Keratinocyte (primary cell): ENCODE results near the gene SIN3A. TPM values are rescaled to one million over a fixed set of nuclear protein-coding genes. Genes with fewer than 3 reads are reported as not detected.

ENCODE experiments used
- DNase-seq: peaks from one replicate; pipeline ENCODE4 v3.0.0-alpha.2; 2011; ENCODE audit warnings: low read depth, missing footprints, low spot score
- FAIRE-seq: peaks from 2 replicates; lab custom pipeline; 2011; peaks lifted over from hg19 to GRCh38; lab: Jason Lieb, UNC
- H2AFZ ChIP-seq: 2 replicates; pipeline ENCODE4 v1.6.0; 2012; ENCODE audit warnings: low read length, control low read depth, inconsistent platforms; ENCODE audit not compliant: control insufficient read depth
- H3K27ac ChIP-seq: 2 replicates; pipeline ENCODE4 v1.5.1; 2011; ENCODE audit warnings: low read length; ENCODE audit not compliant: control insufficient read depth, insufficient read depth
- H3K27me3 ChIP-seq: 3 replicates; pipeline ENCODE4 v1.6.0; 2011; ENCODE audit warnings: low read length; ENCODE audit not compliant: control insufficient read depth, insufficient read depth; ENCODE audit errors: extremely low read depth
- H3K36me3 ChIP-seq, 2 experiments: 2 replicates in 1 of 2; 3 replicates in 1 of 2; pipeline ENCODE4 v1.5.1; 2011; ENCODE audit warnings: low read length in 2 of 2, mild to moderate bottlenecking in 1 of 2; ENCODE audit not compliant: control insufficient read depth in 2 of 2, insufficient read depth in 2 of 2; ENCODE audit errors: extremely low read depth in 1 of 2
- H3K4me1 ChIP-seq: 3 replicates; pipeline ENCODE4 v1.5.1; 2011; ENCODE audit warnings: low read length; ENCODE audit not compliant: control insufficient read depth, insufficient read depth; ENCODE audit errors: extremely low read depth
- H3K4me2 ChIP-seq: 3 replicates; pipeline ENCODE4 v1.6.0; 2011; ENCODE audit warnings: low read depth, low read length; ENCODE audit not compliant: control insufficient read depth, insufficient read depth; ENCODE audit errors: extremely low read depth
- H3K4me3 ChIP-seq, 3 experiments: fragments of 200-600 bp in 1 of 3; sonication (generic) in 1 of 3; 2 replicates in 2 of 3; 3 replicates in 1 of 3; pipeline ENCODE4 v1.5.1; 2011 to 2016; ENCODE audit warnings: low read length in 3 of 3, mild to moderate bottlenecking in 3 of 3, control low read depth in 2 of 3, inconsistent platforms in 1 of 3, low read depth in 1 of 3, mixed read lengths in 1 of 3, mixed run types in 1 of 3, moderate library complexity in 1 of 3; ENCODE audit not compliant: control insufficient read depth in 2 of 3, insufficient read depth in 2 of 3; ENCODE audit errors: extremely low read depth in 1 of 3
- H3K79me2 ChIP-seq: 2 replicates; pipeline ENCODE4 v1.6.0; 2012; ENCODE audit warnings: low read length; ENCODE audit not compliant: control insufficient read depth, insufficient read depth
- H3K9ac ChIP-seq: 3 replicates; pipeline ENCODE4 v1.6.0; 2011; ENCODE audit warnings: low read length; ENCODE audit not compliant: control insufficient read depth, insufficient read depth; ENCODE audit errors: extremely low read depth
- H3K9me1 ChIP-seq: 3 replicates; pipeline ENCODE4 v1.6.0; 2011; ENCODE audit warnings: low read length; ENCODE audit not compliant: control insufficient read depth, insufficient read depth; ENCODE audit errors: extremely low read depth
- H3K9me3 ChIP-seq: 2 replicates; pipeline ENCODE4 v1.5.1; 2012; ENCODE audit warnings: low read depth, low read length; ENCODE audit not compliant: control insufficient read depth
- H4K20me1 ChIP-seq: 3 replicates; pipeline ENCODE4 v1.6.0; 2011; ENCODE audit warnings: low read length; ENCODE audit not compliant: control insufficient read depth, insufficient read depth; ENCODE audit errors: extremely low read depth
- EZH2 ChIP-seq: IDR thresholded peaks from one replicate; pipeline ENCODE4 v1.6.1; 2012; ENCODE audit warnings: inconsistent platforms, mild to moderate bottlenecking, low read length, moderate library complexity
- dilution Hi-C: fragments of 300-500 bp; cut with MboI; formaldehyde crosslinking; loops from one replicate; pipeline ENCODE4 v1.7.0; 2020; ENCODE audit warnings: low sequenced_read_pairs; ENCODE audit not compliant: extremely low pct_ligation_motif_present
- polyA plus RNA-seq, 5 experiments: library from polyadenylated mRNA; depleted of rRNA in 3 of 5; stranded (reverse) in 3 of 5; stranded (forward) in 1 of 5; unstranded in 1 of 5; fragments of >200 nt; gene quantifications; 1 replicate in 1 of 5; 2 replicates in 3 of 5; 3 replicates in 1 of 5; pipeline versions ENCODE4 v1.2.1 to v1.2.3, GENCODE V29; 2011 to 2012; ENCODE audit warnings: missing spikeins in 2 of 5, low read depth in 1 of 5, low replicate concordance in 1 of 5
- TF ChIP-seq, protein P1 (sequence below), 3 experiments: IDR thresholded peaks in 1 of 3; conservative IDR thresholded peaks in 1 of 3; optimal IDR thresholded peaks in 1 of 3; 2 replicates in 2 of 3; 3 replicates in 1 of 3; pipeline versions ENCODE3 to v1.5.1; 2011; ENCODE audit warnings: low read length in 3 of 3, mild to moderate bottlenecking in 3 of 3, moderate library complexity in 2 of 3, control low read depth in 1 of 3, inconsistent platforms in 1 of 3; ENCODE audit not compliant: insufficient read depth in 2 of 3; ENCODE audit errors: extremely low read depth in 1 of 3

SIN3A gene
- polyA plus RNA-seq, 1 donor (not counting 4 experiments of a cell fraction or from before 2014, with no cell fraction given) = 19.4 TPM

DNA sequence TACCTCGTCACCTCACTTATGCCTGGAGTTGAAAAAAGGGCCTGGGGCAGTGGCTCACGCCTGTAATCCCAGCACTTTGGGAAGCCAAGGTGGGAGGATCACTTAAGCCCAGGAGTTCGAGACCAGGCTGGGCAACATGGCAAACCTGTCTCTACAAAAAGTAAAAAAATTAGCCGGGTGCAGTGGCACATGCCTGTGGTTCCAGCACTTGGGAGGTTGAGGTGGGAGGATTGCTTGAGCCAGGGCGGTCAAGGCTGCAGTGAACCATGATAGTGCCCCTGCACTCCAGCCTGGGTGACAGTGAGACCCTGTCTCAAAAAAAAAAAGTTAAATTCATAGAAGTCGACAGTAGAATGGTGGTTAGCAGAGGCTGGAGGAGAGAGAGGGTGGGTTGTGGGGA is 109.3 kb downstream of the SIN3A start:
- H3K9me1 ChIP-seq = no peaks in the 10 kb centered on the region
- no peaks in the 10 kb centered on the region for H3K9me3 ChIP-seq
- H3K36me3 ChIP-seq = peaks cover 0 to 8% of the 10 kb centered on the region in 2 experiments
- TF ChIP-seq, protein P1, sequence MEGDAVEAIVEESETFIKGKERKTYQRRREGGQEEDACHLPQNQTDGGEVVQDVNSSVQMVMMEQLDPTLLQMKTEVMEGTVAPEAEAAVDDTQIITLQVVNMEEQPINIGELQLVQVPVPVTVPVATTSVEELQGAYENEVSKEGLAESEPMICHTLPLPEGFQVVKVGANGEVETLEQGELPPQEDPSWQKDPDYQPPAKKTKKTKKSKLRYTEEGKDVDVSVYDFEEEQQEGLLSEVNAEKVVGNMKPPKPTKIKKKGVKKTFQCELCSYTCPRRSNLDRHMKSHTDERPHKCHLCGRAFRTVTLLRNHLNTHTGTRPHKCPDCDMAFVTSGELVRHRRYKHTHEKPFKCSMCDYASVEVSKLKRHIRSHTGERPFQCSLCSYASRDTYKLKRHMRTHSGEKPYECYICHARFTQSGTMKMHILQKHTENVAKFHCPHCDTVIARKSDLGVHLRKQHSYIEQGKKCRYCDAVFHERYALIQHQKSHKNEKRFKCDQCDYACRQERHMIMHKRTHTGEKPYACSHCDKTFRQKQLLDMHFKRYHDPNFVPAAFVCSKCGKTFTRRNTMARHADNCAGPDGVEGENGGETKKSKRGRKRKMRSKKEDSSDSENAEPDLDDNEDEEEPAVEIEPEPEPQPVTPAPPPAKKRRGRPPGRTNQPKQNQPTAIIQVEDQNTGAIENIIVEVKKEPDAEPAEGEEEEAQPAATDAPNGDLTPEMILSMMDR (optimal IDR thresholded peaks at IDR 0.05 in 1 of 3, IDR thresholded peaks at IDR 0.05 in 1 of 3, conservative IDR thresholded peaks at IDR 0.05 in 1 of 3; ENCODE audit: extremely low read depth in 1 of 3, insufficient read depth in 2 of 3, low read length in 3 of 3) = no peak
- no peak for TF ChIP-seq EZH2
- no peak overlapping the region for H3K27ac ChIP-seq
- no peak overlapping the region for H3K4me3 ChIP-seq
- H4K20me1 ChIP-seq = no peaks in the 10 kb centered on the region
- no peak overlapping the region for H2AFZ ChIP-seq
- no peak overlapping the region for H3K4me2 ChIP-seq
- FAIRE-seq (no peak), DNase-seq (no peak)
- H3K27me3 ChIP-seq = peaks cover 5% of the 10 kb centered on the region
- H3K79me2 ChIP-seq = no peaks in the 10 kb centered on the region
- dilution Hi-C loops = no loop called here
- no peaks in the 10 kb centered on the region for H3K4me1 ChIP-seq
- H3K9ac ChIP-seq = no peak overlapping the region

- dilution Hi-C loops = no loop called here
Observed at GRCh38 chr15:75339531-75340240, 111.8 kb downstream of the SIN3A start.

More at GRCh38 chr15:75339531-75340240, 111.8 kb downstream of the SIN3A start:
- Histone ChIP-seq H3K4me2 (no peak overlapping the region), H3K9me1 (no peaks in the 10 kb centered on the region), H3K27me3 (no peaks in the 10 kb centered on the region), H3K36me3 (peaks cover 0 to 8% of the 10 kb centered on the region in 2 experiments), H3K79me2 (peaks cover 6% of the 10 kb centered on the region), H2AFZ (no peak overlapping the region), H4K20me1 (no peaks in the 10 kb centered on the region), H3K9ac (no peak overlapping the region), H3K9me3 (no peaks in the 10 kb centered on the region), H3K4me3 (no peak overlapping the region), H3K27ac (no peak overlapping the region), H3K4me1 (peaks cover 12% of the 10 kb centered on the region)
- FAIRE-seq = no peak
- TF ChIP-seq, protein P1 (optimal IDR thresholded peaks at IDR 0.05 in 1 of 3, IDR thresholded peaks at IDR 0.05 in 1 of 3, conservative IDR thresholded peaks at IDR 0.05 in 1 of 3; ENCODE audit: extremely low read depth in 1 of 3, insufficient read depth in 2 of 3, low read length in 3 of 3) = no peak
- TF ChIP-seq EZH2 = no peak
- DNase-seq = no peak
